Liver (tissue), 9 donors: Measurements from ENCODE around the gene CDK13. TPM values are rescaled to one million over a fixed set of nuclear protein-coding genes. Genes with fewer than 3 reads are reported as not detected.

Experiments used
- DNase-seq: peaks from one replicate; pipeline ENCODE4 v3.0.0-alpha.2; 2017; ENCODE audit warnings: low spot score
- H3K27ac ChIP-seq, 2 donors: one replicate each; pipeline ENCODE4 v1.7.0; 2013; ENCODE audit warnings: inconsistent platforms in 2 of 2, low read length in 2 of 2, control low read depth in 1 of 2, low read depth in 1 of 2, mild to moderate bottlenecking in 1 of 2
- H3K27me3 ChIP-seq, 4 donors: one replicate each; pipeline versions ENCODE4 v1.6.1 to v1.7.0; 2013; ENCODE audit warnings: low read length in 3 of 4, inconsistent platforms in 1 of 4, mild to moderate bottlenecking in 1 of 4, moderate library complexity in 1 of 4; ENCODE audit not compliant: control insufficient read depth in 4 of 4, insufficient read depth in 4 of 4
- H3K36me3 ChIP-seq, 4 donors: one replicate each; pipeline versions ENCODE4 v1.6.1 to v1.7.0; 2013; ENCODE audit warnings: low read length in 3 of 4, mild to moderate bottlenecking in 3 of 4, low read depth in 1 of 4, moderate library complexity in 1 of 4; ENCODE audit not compliant: control insufficient read depth in 4 of 4, insufficient read depth in 3 of 4
- H3K4me1 ChIP-seq, 4 donors: one replicate each; pipeline versions ENCODE4 v1.6.1 to v1.7.0; 2013; ENCODE audit warnings: low read length in 3 of 4, mild to moderate bottlenecking in 3 of 4, moderate library complexity in 1 of 4; ENCODE audit not compliant: control insufficient read depth in 4 of 4, insufficient read depth in 4 of 4
- H3K4me3 ChIP-seq, 3 donors: one replicate each; pipeline versions ENCODE4 v1.6.1 to v1.7.0; 2013; ENCODE audit warnings: low read length in 3 of 3, control low read depth in 1 of 3, low read depth in 1 of 3, mild to moderate bottlenecking in 1 of 3
- H3K9ac ChIP-seq, 2 donors: one replicate each; pipeline ENCODE4 v1.7.0; 2013; ENCODE audit warnings: low read length in 2 of 2, mild to moderate bottlenecking in 2 of 2, moderate library complexity in 2 of 2, control low read depth in 1 of 2, low read depth in 1 of 2
- H3K9me3 ChIP-seq, 4 donors: one replicate each; pipeline versions ENCODE4 v1.6.1 to v1.7.0; 2013; ENCODE audit warnings: low read length in 3 of 4; ENCODE audit not compliant: control insufficient read depth in 4 of 4
- EGR1 ChIP-seq, 2 donors: IDR thresholded peaks; 2 replicates each; pipeline ENCODE4 v1.6.1; 2016 to 2018; ENCODE audit warnings: antibody characterized with exemption in 2 of 2, low read depth in 2 of 2
- FOXA1 ChIP-seq: IDR thresholded peaks from 2 replicates; pipeline ENCODE4 v1.6.1; 2016; ENCODE audit warnings: antibody characterized with exemption
- FOXA2 ChIP-seq: IDR thresholded peaks from 2 replicates; pipeline ENCODE4 v1.6.1; 2016; ENCODE audit warnings: antibody characterized with exemption
- GABPA ChIP-seq, 2 donors: IDR thresholded peaks in 1 of 2; conservative IDR thresholded peaks in 1 of 2; 2 replicates each; pipeline ENCODE4 v1.6.1; 2016; ENCODE audit warnings: antibody characterized with exemption in 2 of 2, mild to moderate bottlenecking in 1 of 2, moderate library complexity in 1 of 2
- HNF4A ChIP-seq, 2 donors: conservative IDR thresholded peaks; 2 replicates each; pipeline ENCODE4 v1.6.1; 2016; ENCODE audit warnings: antibody characterized with exemption in 2 of 2, mild to moderate bottlenecking in 2 of 2
- HNF4G ChIP-seq: IDR thresholded peaks from 2 replicates; pipeline ENCODE4 v1.6.1; 2016; ENCODE audit warnings: antibody characterized with exemption
- JUND ChIP-seq, 2 donors: IDR thresholded peaks; 2 replicates each; pipeline ENCODE4 v1.6.1; 2016; ENCODE audit warnings: antibody characterized with exemption in 2 of 2
- NR2F2 ChIP-seq: IDR thresholded peaks from 2 replicates; pipeline ENCODE4 v1.6.1; 2016; ENCODE audit warnings: antibody characterized with exemption
- RAD21 ChIP-seq, 2 donors: IDR thresholded peaks; 2 replicates each; pipeline ENCODE4 v1.6.1; 2016; ENCODE audit warnings: antibody characterized with exemption in 2 of 2, mild to moderate bottlenecking in 2 of 2
- RXRA ChIP-seq, 2 donors: IDR thresholded peaks; 2 replicates each; pipeline ENCODE4 v1.6.1; 2017 to 2018; ENCODE audit warnings: antibody characterized with exemption in 2 of 2, mild to moderate bottlenecking in 1 of 2
- SP1 ChIP-seq: IDR thresholded peaks from 2 replicates; pipeline ENCODE4 v1.6.1; 2018; ENCODE audit warnings: antibody characterized with exemption, mild to moderate bottlenecking
- YY1 ChIP-seq: IDR thresholded peaks from 2 replicates; pipeline ENCODE4 v1.6.1; 2016; ENCODE audit warnings: antibody characterized with exemption, mild to moderate bottlenecking
- WGBS: extraction: QIAGEN DNeasy Blood & Tissue Kit; methylation state at CpG from one replicate; pipeline ENCODE4 v1.1.7; 2013; 5-methylcytosine and 5-hydroxymethylcytosine counted together
- polyA plus RNA-seq, 2 donors: library from polyadenylated mRNA; stranded (reverse) in 1 of 2; unstranded in 1 of 2; fragments of 200-250 nt in 1 of 2; fragments of >200 nt in 1 of 2; fragmentation: Nextera tagmentation in 1 of 2; extraction: Ambion mirVana in 1 of 2; gene quantifications; one replicate each; pipeline versions ENCODE4 v1.2.1 to v1.2.3, GENCODE V29; 2013 to 2015
- total RNA-seq, 2 donors: library from RNA; depleted of rRNA; stranded (reverse); fragments of >200 nt; gene quantifications; one replicate each; pipeline ENCODE4 v1.2.3, GENCODE V29; 2014
- TF ChIP-seq, protein P1 (sequence below): fragments of 150-350 bp; IDR thresholded peaks from 2 replicates; pipeline ENCODE4 v1.5.1; 2017; ENCODE audit warnings: improper control_type of control experiment, low read depth, low read length; ENCODE audit not compliant: missing input control
- TF ChIP-seq, protein P2 (sequence below): IDR thresholded peaks from 2 replicates; pipeline ENCODE4 v1.6.1; 2016; ENCODE audit warnings: antibody characterized with exemption
- TF ChIP-seq, protein P3 (sequence below): IDR thresholded peaks from 2 replicates; pipeline ENCODE4 v1.6.1; 2016; ENCODE audit warnings: antibody characterized with exemption
- TF ChIP-seq, protein P4 (sequence below): IDR thresholded peaks from 2 replicates; pipeline ENCODE4 v1.6.1; 2016; ENCODE audit warnings: antibody characterized with exemption, mild to moderate bottlenecking
- donor health status: healthy.
- donor health status: healthy.
- donor health status: healthy.
- donor health status: healthy.
- donor health status: healthy.

CDK13 gene
- total and polyA plus RNA-seq, 4 donors: 8.8 to 51.1 (median 23.2) TPM

DNA sequence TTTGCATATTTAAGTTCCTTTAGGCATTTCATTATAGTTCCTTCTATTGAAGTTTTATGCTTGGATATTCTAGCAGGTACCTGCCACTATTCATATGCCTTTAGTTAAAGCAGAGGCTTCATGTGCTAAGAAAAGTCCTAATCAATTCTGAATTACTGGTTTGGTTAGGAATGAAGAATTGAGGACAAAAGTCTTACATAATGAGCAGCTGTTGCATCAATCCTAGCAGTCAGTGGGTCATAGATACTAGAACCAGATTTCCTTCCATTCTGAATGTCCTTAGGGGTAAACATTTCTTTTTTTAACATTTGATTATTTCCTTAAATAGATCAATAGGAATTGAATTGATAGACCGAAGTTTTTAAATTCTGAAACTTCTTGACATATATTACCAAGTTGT lies 59.2 kb downstream of the CDK13 start:
- Histone ChIP-seq H3K27ac (no peak overlapping the region), H3K36me3 (no peaks in the 10 kb centered on the region), H3K4me1 (peaks cover 0 to 3% (median 0%) of the 10 kb centered on the region in 4 donors), H3K4me3 (no peak overlapping the region), H3K27me3 (no peaks in the 10 kb centered on the region), H3K9ac (no peak overlapping the region), H3K9me3 (no peaks in the 10 kb centered on the region)
- WGBS: 94% methylated on average over 1 of the region's 1 CpG
- TF ChIP-seq NR2F2: no peak
- no peak for TF ChIP-seq YY1
- TF ChIP-seq JUND (IDR thresholded peaks at IDR 0.05): no peak
- TF ChIP-seq, protein P1, sequence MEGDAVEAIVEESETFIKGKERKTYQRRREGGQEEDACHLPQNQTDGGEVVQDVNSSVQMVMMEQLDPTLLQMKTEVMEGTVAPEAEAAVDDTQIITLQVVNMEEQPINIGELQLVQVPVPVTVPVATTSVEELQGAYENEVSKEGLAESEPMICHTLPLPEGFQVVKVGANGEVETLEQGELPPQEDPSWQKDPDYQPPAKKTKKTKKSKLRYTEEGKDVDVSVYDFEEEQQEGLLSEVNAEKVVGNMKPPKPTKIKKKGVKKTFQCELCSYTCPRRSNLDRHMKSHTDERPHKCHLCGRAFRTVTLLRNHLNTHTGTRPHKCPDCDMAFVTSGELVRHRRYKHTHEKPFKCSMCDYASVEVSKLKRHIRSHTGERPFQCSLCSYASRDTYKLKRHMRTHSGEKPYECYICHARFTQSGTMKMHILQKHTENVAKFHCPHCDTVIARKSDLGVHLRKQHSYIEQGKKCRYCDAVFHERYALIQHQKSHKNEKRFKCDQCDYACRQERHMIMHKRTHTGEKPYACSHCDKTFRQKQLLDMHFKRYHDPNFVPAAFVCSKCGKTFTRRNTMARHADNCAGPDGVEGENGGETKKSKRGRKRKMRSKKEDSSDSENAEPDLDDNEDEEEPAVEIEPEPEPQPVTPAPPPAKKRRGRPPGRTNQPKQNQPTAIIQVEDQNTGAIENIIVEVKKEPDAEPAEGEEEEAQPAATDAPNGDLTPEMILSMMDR: no peak
- TF ChIP-seq SP1: no peak
- TF ChIP-seq EGR1 (IDR thresholded peaks at IDR 0.05; ENCODE audit: low read depth in 2 of 2): no peak
- no peak for DNase-seq

DNA sequence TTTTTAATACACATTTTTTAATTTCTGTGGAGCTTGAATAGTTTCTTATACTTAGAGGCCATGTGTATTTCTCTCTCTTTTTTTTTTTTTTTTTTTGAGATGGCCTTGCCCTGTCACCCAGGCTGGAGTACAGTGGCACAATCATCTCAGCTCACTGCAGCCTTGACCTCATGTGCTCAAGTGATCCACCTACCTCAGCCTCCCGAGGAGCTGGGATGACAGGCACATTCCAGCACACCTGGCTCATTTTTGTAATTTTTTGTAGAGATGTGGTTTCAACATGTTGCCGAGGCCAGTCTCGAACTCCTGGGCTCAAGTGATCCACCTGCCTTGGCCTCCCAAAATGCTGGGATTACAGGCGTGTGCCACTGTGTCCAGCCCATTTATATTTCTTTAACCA lies 64.3 kb downstream of the CDK13 start:
- DNase-seq: no peak
- Histone ChIP-seq H3K27me3 (no peaks in the 10 kb centered on the region), H3K4me3 (no peak overlapping the region), H3K9ac (no peak overlapping the region), H3K9me3 (no peaks in the 10 kb centered on the region), H3K36me3 (peaks cover 2 to 5% (median 4%) of the 10 kb centered on the region in 4 donors), H3K4me1 (peaks cover 1 to 27% (median 19%) of the 10 kb centered on the region in 4 donors), H3K27ac (no peak overlapping the region)
- 87% methylated on average over 4 of the region's 4 CpGs for WGBS
- TF ChIP-seq HNF4A (conservative IDR thresholded peaks at IDR 0.05) (no peak), RAD21 (IDR thresholded peaks at IDR 0.05) (no peak), FOXA2 (no peak), GABPA (IDR thresholded peaks at IDR 0.05 in 1 of 2, conservative IDR thresholded peaks at IDR 0.05 in 1 of 2) (no peak), JUND (IDR thresholded peaks at IDR 0.05) (no peak), NR2F2 (no peak), YY1 (no peak), FOXA1 (no peak), HNF4G (no peak), RXRA (IDR thresholded peaks at IDR 0.05) (no peak), EGR1 (IDR thresholded peaks at IDR 0.05; ENCODE audit: low read depth in 2 of 2) (no peak)
- TF ChIP-seq, protein P2, sequence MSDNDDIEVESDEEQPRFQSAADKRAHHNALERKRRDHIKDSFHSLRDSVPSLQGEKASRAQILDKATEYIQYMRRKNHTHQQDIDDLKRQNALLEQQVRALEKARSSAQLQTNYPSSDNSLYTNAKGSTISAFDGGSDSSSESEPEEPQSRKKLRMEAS: no peak
- TF ChIP-seq, protein P3, sequence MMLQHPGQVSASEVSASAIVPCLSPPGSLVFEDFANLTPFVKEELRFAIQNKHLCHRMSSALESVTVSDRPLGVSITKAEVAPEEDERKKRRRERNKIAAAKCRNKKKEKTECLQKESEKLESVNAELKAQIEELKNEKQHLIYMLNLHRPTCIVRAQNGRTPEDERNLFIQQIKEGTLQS: no peak
- TF ChIP-seq, protein P1: no peak
- TF ChIP-seq, protein P4, sequence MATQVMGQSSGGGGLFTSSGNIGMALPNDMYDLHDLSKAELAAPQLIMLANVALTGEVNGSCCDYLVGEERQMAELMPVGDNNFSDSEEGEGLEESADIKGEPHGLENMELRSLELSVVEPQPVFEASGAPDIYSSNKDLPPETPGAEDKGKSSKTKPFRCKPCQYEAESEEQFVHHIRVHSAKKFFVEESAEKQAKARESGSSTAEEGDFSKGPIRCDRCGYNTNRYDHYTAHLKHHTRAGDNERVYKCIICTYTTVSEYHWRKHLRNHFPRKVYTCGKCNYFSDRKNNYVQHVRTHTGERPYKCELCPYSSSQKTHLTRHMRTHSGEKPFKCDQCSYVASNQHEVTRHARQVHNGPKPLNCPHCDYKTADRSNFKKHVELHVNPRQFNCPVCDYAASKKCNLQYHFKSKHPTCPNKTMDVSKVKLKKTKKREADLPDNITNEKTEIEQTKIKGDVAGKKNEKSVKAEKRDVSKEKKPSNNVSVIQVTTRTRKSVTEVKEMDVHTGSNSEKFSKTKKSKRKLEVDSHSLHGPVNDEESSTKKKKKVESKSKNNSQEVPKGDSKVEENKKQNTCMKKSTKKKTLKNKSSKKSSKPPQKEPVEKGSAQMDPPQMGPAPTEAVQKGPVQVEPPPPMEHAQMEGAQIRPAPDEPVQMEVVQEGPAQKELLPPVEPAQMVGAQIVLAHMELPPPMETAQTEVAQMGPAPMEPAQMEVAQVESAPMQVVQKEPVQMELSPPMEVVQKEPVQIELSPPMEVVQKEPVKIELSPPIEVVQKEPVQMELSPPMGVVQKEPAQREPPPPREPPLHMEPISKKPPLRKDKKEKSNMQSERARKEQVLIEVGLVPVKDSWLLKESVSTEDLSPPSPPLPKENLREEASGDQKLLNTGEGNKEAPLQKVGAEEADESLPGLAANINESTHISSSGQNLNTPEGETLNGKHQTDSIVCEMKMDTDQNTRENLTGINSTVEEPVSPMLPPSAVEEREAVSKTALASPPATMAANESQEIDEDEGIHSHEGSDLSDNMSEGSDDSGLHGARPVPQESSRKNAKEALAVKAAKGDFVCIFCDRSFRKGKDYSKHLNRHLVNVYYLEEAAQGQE: no peak
